ENCODE measurements around the gene C2orf78. TPM values are rescaled to one million over a fixed set of nuclear protein-coding genes. Genes with fewer than 3 reads are reported as not detected.

Gene C2orf78
- total and polyA plus RNA-seq, 9 of the 15 experiments (the other 6 are each of a cell fraction or from before 2014, with no cell fraction given) = 0.04 to 0.28 (median 0.20) TPM

DNA sequence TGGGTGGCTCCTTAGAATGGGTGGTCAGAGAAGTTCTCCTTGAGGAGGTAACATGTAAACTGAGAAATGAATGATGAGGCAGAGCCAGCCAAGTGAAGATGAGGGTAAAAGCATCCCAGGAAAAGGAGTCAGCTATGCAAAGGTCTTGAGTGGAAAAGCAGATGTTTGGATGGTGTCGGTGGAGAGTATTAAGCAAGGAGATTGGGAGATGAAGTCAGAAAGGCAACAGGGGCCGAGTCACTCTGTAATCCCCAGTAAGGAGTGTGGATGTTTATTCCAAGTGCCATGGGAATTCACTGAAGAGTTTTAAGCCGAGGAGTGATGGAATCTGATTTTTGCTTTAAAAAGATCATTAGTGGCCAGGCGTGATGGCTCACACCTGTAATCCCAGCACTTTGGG, 41.4 kb downstream of the C2orf78 start:
- Histone ChIP-seq H2AFZ (ENCODE audit: low read depth, low read length) (no peak overlapping the region), H3K4me1 (replicated peaks in 1 of 2; ENCODE audit: control insufficient read depth in 2 of 2, insufficient read depth in 2 of 2, low read length in 2 of 2) (peaks cover 4 to 14% of the 10 kb centered on the region in 2 experiments; a peak in 4 of 5 replicates), H3K79me2 (ENCODE audit: control insufficient read depth, insufficient read depth, low read length) (peaks cover 17% of the 10 kb centered on the region), H3K27ac (ENCODE audit: extremely low read depth, low read depth, low read length) (no peak overlapping the region), H3K27me3 (ENCODE audit: control insufficient read depth in 2 of 2, insufficient read depth in 2 of 2, low read length in 2 of 2) (no peaks in the 10 kb centered on the region), H4K20me1 (replicated peaks; ENCODE audit: control insufficient read depth, insufficient read depth, low read length) (no peaks in the 10 kb centered on the region), H3K4me3 (no peak overlapping the region), H3K9me3 (replicated peaks; ENCODE audit: control insufficient read depth, insufficient read depth, low read depth, low read length) (no peaks in the 10 kb centered on the region), H3K36me3 (ENCODE audit: control insufficient read depth, insufficient read depth, low read length) (no peaks in the 10 kb centered on the region), H3K4me2 (ENCODE audit: insufficient read depth, low read length) (no peak overlapping the region), H3K9ac (ENCODE audit: insufficient read depth in 1 of 2, low read depth in 2 of 2, low read length in 2 of 2) (no peak overlapping the region), H3K9me1 (ENCODE audit: control insufficient read depth, insufficient read depth, low read length) (no peaks in the 10 kb centered on the region)
- FAIRE-seq (no peak), ATAC-seq (no peak), DNase-seq (ENCODE audit: extremely low read depth in 1 of 4, low spot score in 3 of 4) (no peak)
- POLR2A ChIA-PET = no interaction called here
- intact Hi-C loops (cut with micrococcal nuclease) (loop anchor here (10.0 kb wide), 7 partner anchors 151 to 569 kb away; partner anchors contain the start of genes BOLA3 and TET3), in situ Hi-C loops (cut with MboI) (no loop called here)
- BruUV-seq (replicated peaks) = no TSS peak
- CTCF ChIA-PET (ENCODE audit: low intra/inter-chr PET ratio) = interaction anchor here (1.3 kb wide), 1 partner anchor 162 kb away, joined by 4 read pairs; no protein-coding TSS in a partner anchor
- WGBS (ENCODE audit: insufficient coverage, low coverage, missing lambda C conversion rate) = 16% methylated on average over 4 of the region's 4 CpGs
- TF ChIP-seq PHB (CRISPR knock-in tag; IDR thresholded peaks at IDR 0.05) = no peak
- TF ChIP-seq ZNF639 (CRISPR knock-in tag; conservative IDR thresholded peaks at IDR 0.05 in 1 of 2, IDR thresholded peaks at IDR 0.05 in 1 of 2) = no peak
- no peak for TF ChIP-seq NFIX (CRISPR knock-in tag; IDR thresholded peaks at IDR 0.05; ENCODE audit: low read depth)
- TF ChIP-seq SMARCA5 (IDR thresholded peaks at IDR 0.05) = no peak
- TF ChIP-seq, protein P1, sequence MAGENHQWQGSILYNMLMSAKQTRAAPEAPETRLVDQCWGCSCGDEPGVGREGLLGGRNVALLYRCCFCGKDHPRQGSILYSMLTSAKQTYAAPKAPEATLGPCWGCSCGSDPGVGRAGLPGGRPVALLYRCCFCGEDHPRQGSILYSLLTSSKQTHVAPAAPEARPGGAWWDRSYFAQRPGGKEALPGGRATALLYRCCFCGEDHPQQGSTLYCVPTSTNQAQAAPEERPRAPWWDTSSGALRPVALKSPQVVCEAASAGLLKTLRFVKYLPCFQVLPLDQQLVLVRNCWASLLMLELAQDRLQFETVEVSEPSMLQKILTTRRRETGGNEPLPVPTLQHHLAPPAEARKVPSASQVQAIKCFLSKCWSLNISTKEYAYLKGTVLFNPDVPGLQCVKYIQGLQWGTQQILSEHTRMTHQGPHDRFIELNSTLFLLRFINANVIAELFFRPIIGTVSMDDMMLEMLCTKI (IDR thresholded peaks at IDR 0.05; ENCODE audit: partially characterized antibody) = no peak
- TF ChIP-seq ESRRA (IDR thresholded peaks at IDR 0.05; ENCODE audit: borderline replicate concordance, low read depth) = no peak
- TF ChIP-seq, protein P2, sequence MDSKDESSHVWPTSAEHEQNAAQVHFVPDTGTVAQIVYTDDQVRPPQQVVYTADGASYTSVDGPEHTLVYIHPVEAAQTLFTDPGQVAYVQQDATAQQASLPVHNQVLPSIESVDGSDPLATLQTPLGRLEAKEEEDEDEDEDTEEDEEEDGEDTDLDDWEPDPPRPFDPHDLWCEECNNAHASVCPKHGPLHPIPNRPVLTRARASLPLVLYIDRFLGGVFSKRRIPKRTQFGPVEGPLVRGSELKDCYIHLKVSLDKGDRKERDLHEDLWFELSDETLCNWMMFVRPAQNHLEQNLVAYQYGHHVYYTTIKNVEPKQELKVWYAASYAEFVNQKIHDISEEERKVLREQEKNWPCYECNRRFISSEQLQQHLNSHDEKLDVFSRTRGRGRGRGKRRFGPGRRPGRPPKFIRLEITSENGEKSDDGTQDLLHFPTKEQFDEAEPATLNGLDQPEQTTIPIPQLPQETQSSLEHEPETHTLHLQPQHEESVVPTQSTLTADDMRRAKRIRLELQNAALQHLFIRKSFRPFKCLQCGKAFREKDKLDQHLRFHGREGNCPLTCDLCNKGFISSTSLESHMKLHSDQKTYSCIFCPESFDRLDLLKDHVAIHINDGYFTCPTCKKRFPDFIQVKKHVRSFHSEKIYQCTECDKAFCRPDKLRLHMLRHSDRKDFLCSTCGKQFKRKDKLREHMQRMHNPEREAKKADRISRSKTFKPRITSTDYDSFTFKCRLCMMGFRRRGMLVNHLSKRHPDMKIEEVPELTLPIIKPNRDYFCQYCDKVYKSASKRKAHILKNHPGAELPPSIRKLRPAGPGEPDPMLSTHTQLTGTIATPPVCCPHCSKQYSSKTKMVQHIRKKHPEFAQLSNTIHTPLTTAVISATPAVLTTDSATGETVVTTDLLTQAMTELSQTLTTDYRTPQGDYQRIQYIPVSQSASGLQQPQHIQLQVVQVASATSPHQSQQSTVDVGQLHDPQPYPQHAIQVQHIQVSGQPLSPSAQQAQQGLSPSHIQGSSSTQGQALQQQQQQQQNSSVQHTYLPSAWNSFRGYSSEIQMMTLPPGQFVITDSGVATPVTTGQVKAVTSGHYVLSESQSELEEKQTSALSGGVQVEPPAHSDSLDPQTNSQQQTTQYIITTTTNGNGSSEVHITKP (IDR thresholded peaks at IDR 0.05; ENCODE audit: partially characterized antibody) = no peak
- TF ChIP-seq MCM3 (IDR thresholded peaks at IDR 0.05) = no peak
- no peak for TF ChIP-seq BRCA1 (IDR thresholded peaks at IDR 0.05)
- no peak for TF ChIP-seq BRCA1 (CRISPR knock-in tag; IDR thresholded peaks at IDR 0.05)
- TF ChIP-seq, protein P3, sequence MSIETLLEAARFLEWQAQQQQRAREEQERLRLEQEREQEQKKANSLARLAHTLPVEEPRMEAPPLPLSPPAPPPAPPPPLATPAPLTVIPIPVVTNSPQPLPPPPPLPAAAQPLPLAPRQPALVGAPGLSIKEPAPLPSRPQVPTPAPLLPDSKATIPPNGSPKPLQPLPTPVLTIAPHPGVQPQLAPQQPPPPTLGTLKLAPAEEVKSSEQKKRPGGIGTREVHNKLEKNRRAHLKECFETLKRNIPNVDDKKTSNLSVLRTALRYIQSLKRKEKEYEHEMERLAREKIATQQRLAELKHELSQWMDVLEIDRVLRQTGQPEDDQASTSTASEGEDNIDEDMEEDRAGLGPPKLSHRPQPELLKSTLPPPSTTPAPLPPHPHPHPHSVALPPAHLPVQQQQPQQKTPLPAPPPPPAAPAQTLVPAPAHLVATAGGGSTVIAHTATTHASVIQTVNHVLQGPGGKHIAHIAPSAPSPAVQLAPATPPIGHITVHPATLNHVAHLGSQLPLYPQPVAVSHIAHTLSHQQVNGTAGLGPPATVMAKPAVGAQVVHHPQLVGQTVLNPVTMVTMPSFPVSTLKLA (conservative IDR thresholded peaks at IDR 0.05) = no peak
- no peak for TF ChIP-seq FOXJ2 (tag; IDR thresholded peaks at IDR 0.05)
